H1 (cell line): ENCODE data around the gene KDM6B. TPM values are rescaled to one million over a fixed set of nuclear protein-coding genes. Genes with fewer than 3 reads are reported as not detected.

Experiments used
- BACH1 ChIP-seq: IDR thresholded peaks from 2 replicates; pipeline ENCODE4 v1.6.1; 2012; ENCODE audit warnings: low read length, improper control_type of control experiment
- CEBPB ChIP-seq: IDR thresholded peaks from 2 replicates; pipeline ENCODE4 v1.6.1; 2012; ENCODE audit warnings: low read depth, low read length
- RFX5 ChIP-seq: IDR thresholded peaks from 2 replicates; pipeline ENCODE4 v1.6.1; 2011; ENCODE audit warnings: low read depth, low read length, improper control_type of control experiment, borderline replicate concordance
- RNF2 ChIP-seq: fragments of 200-900, 300-1000 bp; sonication (generic); IDR thresholded peaks from 2 replicates; pipeline ENCODE4 v1.7.1; 2016; ENCODE audit warnings: borderline replicate concordance, low read depth, mild to moderate bottlenecking, antibody characterized with exemption, low read length; ENCODE audit not compliant: poor library complexity, severe bottlenecking; ENCODE audit errors: missing control alignments
- polyA plus RNA-seq, 7 experiments: library from polyadenylated mRNA; depleted of rRNA in 3 of 7; stranded (reverse) in 5 of 7; unstranded in 2 of 7; fragments of >200 nt in 5 of 7; fragments of 200-250 nt in 2 of 7; gene quantifications; 1 replicate in 5 of 7; 2 replicates in 1 of 7; 4 replicates in 1 of 7; pipeline versions ENCODE4 v1.2.1 to v1.2.3, GENCODE V29; 2011 to 2013; ENCODE audit warnings: missing spikeins in 2 of 7, mixed read lengths in 2 of 7
- total RNA-seq: library from RNA; stranded (reverse); fragmentation: NEBNext Ultra II Directional; extraction: Animal tissue kit (Norgen Biotek cat#: 25700); gene quantifications from 2 replicates; pipeline ENCODE4 v1.2.1, GENCODE V29; 2021

Gene KDM6B
- total and polyA plus RNA-seq, 2 of the 8 experiments (the other 6 are each of a cell fraction or from before 2014, with no cell fraction given) = 0.48 to 3.7 TPM

DNA sequence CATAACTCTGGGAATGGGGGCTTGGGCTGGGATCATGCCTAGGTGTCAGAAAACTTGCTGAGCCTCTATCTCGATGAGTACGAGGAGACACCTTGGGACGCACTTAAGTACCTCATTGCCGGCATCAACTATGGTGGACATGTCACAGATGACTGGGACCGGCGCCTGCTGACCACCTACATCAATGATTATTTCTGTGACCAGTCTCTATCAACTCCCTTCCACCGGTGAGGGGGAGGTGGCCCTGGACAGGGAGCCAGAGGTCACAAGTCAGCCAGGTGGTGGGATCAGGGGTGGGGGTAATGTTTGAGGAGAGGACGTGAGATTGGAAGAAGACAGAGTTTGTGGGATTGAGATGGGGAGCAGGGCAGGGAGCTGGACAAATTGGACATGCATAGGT lies 3.4 kb upstream of the KDM6B start (continued):
- TF ChIP-seq RNF2 (no peak), CEBPB (no peak), RFX5 (no peak), BACH1 (no peak)
